RWPE2 (cell line): ENCODE data around the gene PTCH1.

Experiments
- ATAC-seq: fragments of 200-7000 bp; cut with Tn5 transposase; 3 replicates; pipeline ENCODE4 v1.9.1; 2021; ENCODE audit warnings: low read depth
- DNase-seq: peaks from one replicate; pipeline ENCODE4 v3.0.0-alpha.2; 2020; ENCODE audit warnings: low spot score
- H3K27ac ChIP-seq: fragments of 450-650 bp; 2 replicates; pipeline ENCODE4 v1.5.1; 2017; ENCODE audit warnings: mild to moderate bottlenecking; ENCODE audit not compliant: poor library complexity, severe bottlenecking
- H3K27me3 ChIP-seq: fragments of 250-450 bp; sonication (Bioruptor Pico); 2 replicates; pipeline ENCODE4 v1.5.1; 2021; ENCODE audit warnings: mild to moderate bottlenecking, moderate library complexity; ENCODE audit not compliant: insufficient read depth, poor library complexity, severe bottlenecking
- H3K36me3 ChIP-seq: fragments of 250-450 bp; sonication (Bioruptor Pico); 2 replicates; pipeline ENCODE4 v1.5.1; 2020; ENCODE audit warnings: low read depth, mild to moderate bottlenecking, moderate library complexity
- H3K4me1 ChIP-seq: fragments of 250-450 bp; sonication (Bioruptor Pico); 2 replicates; pipeline ENCODE4 v1.5.1; 2021; ENCODE audit warnings: mild to moderate bottlenecking, moderate library complexity; ENCODE audit not compliant: insufficient read depth, poor library complexity, severe bottlenecking
- H3K4me3 ChIP-seq: fragments of 250-450 bp; sonication (Bioruptor Pico); 2 replicates; pipeline ENCODE4 v1.5.1; 2021; ENCODE audit warnings: mild to moderate bottlenecking, moderate library complexity; ENCODE audit not compliant: severe bottlenecking
- H3K9me3 ChIP-seq: fragments of 250-450 bp; sonication (Bioruptor Pico); 2 replicates; pipeline ENCODE4 v1.5.1; 2021; ENCODE audit warnings: mild to moderate bottlenecking, moderate library complexity; ENCODE audit not compliant: severe bottlenecking
- CTCF ChIP-seq: fragments of 450-650 bp; IDR thresholded peaks from one replicate; pipeline ENCODE4 v1.5.1; 2017; ENCODE audit warnings: mild to moderate bottlenecking, moderate library complexity; ENCODE audit not compliant: poor library complexity, severe bottlenecking

Gene PTCH1

GRCh38 chr9:95517559-95518425, 1.0 kb upstream of the PTCH1 start:
- Histone ChIP-seq H3K4me1 (no peaks in the 10 kb centered on the region), H3K27me3 (no peaks in the 10 kb centered on the region), H3K36me3 (no peaks in the 10 kb centered on the region), H3K9me3 (no peaks in the 10 kb centered on the region), H3K4me3 (no peak overlapping the region), H3K27ac (no peak overlapping the region)
- TF ChIP-seq CTCF = no peak
- DNase-seq (no peak), ATAC-seq (no peak)

GRCh38 chr9:95516221-95516733, 494 bp downstream of the PTCH1 start:
- no peaks in the 10 kb centered on the region for H3K4me1 ChIP-seq
- ATAC-seq = no peak

DNA sequence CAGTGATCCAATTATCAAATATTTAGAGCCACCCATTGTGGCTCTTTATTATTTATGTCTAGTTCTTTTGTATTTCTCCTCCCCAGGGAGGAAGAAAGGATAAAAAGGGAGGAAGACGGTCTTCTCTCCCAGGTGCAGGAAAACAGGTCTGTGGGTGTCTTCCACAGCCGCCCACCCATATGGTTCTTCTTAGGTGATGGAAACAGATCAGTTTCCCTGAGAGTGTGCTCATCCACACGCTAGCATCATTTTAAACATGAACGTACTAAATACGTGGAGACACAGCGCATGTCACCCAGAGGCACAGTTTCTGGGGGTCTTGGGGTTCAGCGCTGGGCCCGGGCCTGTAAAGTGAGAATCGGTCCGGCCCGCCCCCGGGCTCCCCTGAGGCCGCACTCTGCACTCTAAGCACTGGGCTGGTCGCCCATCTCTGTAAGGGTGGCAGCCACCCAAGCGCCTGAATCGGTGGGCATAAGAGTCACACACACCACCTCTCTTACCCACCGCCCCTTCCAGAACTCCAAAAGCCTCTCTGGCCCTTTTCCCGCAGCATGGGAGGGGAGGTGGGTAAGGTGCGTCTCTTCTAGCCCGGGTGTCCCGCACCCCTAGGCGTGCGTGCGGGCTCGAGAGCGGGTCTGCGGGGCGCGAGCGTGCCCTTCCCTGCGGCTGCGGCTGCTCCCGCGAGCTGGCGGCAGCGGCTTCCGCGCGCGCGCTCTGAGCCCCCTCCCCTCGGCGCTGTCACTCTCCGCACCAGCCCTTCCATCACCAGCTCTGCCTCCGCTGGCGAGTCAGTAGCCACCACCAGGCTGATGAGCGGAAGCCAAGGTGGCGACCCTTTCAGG, 1.3 kb downstream of the PTCH1 start:
- DNase-seq = no peak
- peak overlapping the region; percentile 48 for H3K4me3 ChIP-seq
- H3K27me3 ChIP-seq = no peaks in the 10 kb centered on the region
- H3K36me3 ChIP-seq = no peaks in the 10 kb centered on the region
- TF ChIP-seq CTCF = no peak
- H3K27ac ChIP-seq = no peak overlapping the region
- no peak for ATAC-seq
- H3K9me3 ChIP-seq = no peaks in the 10 kb centered on the region
- H3K4me1 ChIP-seq = no peaks in the 10 kb centered on the region

More at GRCh38 chr9:95516221-95516733, 494 bp downstream of the PTCH1 start:
- Histone ChIP-seq H3K9me3 (no peaks in the 10 kb centered on the region), H3K27ac (no peak overlapping the region), H3K27me3 (no peaks in the 10 kb centered on the region), H3K36me3 (no peaks in the 10 kb centered on the region), H3K4me3 (peak overlapping the region; percentile 48)
- no peak for DNase-seq
- no peak for TF ChIP-seq CTCF

DNA sequence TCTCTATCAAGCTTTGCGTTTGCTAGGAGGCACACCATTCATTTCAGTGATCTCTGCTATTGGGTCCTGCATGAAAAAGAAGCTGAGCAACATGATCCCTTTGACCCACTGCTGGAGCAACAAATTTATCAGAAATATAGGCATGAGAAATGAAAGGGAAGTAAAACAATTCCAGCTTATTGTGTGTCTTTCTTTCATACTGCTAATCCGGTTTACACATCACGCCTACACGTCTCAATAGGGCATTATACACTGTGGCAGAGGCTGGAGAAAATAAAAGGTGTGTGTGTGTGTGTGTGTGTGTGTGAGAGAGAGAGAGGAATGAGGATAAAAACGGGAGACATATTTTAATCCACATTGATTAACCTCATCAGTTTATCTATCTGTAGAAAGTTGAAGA, 2.4 kb downstream of the PTCH1 start:
- no peak for TF ChIP-seq CTCF
- H3K4me3 ChIP-seq = no peak overlapping the region
- DNase-seq = no peak
- ATAC-seq = no peak
- no peaks in the 10 kb centered on the region for H3K4me1 ChIP-seq
- no peaks in the 10 kb centered on the region for H3K36me3 ChIP-seq
- no peaks in the 10 kb centered on the region for H3K27me3 ChIP-seq
- no peaks in the 10 kb centered on the region for H3K9me3 ChIP-seq
- no peak overlapping the region for H3K27ac ChIP-seq
